Left renal pelvis (tissue), 4 donors: ENCODE results near the gene NKG7. TPM values are rescaled to one million over a fixed set of nuclear protein-coding genes. Genes with fewer than 3 reads are reported as not detected.
A peak's percentile ranks its signal among the peaks of the same experiment; 100 is the strongest.
"Not testable (repeated sequence)": the region's sequence is repeated elsewhere in the genome, so short reads cannot be mapped to it uniquely, and the experiment has no call there.

Experiments
- DNase-seq, 4 donors: peaks; one replicate each; pipeline ENCODE4 v3.0.0-alpha.2; 2013; ENCODE audit warnings: low read depth in 4 of 4, low spot score in 3 of 4
- polyA plus RNA-seq, 4 donors: library from polyadenylated mRNA; unstranded; fragments of 120-200 nt; gene quantifications; one replicate each; pipeline ENCODE4 v1.2.1, GENCODE V29; 2013; ENCODE audit not compliant: insufficient read length in 4 of 4

Gene NKG7, protein sequence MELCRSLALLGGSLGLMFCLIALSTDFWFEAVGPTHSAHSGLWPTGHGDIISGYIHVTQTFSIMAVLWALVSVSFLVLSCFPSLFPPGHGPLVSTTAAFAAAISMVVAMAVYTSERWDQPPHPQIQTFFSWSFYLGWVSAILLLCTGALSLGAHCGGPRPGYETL
- 1 to 10 TPM in 3 of 4 donors, under 1 TPM in 1; 0.86 to 3.4 (median 2.0) TPM for polyA plus RNA-seq

DNA sequence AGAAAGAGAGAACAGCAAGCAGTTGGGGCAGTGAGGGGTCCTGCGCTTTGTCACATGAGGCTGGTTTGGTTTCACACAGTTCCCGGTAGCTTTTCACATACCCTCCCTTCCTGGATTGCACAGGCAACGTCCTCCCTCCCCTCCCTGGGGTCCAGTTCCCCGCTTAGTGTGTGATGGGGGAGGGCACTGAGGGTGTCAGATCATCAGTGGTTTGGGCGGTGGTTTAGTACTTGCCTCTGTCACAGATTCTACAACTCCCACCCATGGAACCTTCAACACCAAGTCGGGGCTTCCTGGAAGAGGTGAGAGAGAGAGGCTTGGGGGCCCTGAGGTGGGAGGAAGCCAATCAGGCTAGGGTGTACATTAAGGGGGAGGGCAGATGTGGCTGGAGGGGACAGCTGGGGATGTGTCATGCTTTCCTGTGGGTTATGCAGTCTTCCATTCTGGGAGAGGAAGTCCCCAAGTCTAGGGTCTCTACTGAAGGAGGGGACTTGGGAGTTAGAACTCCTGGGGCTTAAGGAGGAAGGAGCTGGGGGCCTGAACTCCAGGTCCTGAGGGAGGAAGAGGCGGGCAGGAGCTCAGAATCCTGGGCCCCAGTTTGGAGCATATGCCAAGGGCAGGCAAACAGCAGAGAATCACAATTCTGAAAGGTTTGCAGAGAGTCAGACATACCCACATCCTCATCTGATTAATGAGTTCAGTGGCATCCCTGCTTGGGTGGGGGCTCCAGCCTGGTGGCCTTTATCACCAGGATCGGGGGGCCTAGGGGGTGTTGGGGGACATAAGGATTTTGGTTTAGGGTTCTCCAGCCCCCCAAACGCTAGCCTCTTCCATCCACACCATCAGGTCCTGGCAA lies at the start of gene NKG7:
NKG7 (minus strand) TSS at position 6 of the 856 bp plus-strand sequence. CDS start 119 bp downstream, outside the sequence.
- no peak for DNase-seq

DNA sequence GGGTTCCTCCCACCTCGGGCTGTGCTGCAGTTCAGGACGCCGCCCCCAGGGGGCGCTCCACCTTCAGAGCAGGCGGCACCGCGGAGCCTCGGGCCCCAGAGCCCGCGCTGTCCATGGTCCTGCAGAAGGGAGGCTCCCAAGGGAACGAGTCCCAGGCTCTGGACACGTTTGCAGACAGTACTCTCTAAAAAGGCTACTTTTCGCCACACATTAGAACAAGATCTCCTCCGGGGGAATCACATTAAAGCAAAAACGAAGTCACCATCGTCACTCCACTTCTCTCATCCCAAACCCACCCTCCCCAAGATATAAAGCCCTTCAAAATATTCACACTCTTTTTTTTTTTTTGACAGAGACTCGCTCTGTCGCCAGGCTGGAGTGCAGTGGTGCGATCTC lies 49.6 kb upstream of the NKG7 start:
- peak; percentile 38 to 71 (median 60) for DNase-seq

DNA sequence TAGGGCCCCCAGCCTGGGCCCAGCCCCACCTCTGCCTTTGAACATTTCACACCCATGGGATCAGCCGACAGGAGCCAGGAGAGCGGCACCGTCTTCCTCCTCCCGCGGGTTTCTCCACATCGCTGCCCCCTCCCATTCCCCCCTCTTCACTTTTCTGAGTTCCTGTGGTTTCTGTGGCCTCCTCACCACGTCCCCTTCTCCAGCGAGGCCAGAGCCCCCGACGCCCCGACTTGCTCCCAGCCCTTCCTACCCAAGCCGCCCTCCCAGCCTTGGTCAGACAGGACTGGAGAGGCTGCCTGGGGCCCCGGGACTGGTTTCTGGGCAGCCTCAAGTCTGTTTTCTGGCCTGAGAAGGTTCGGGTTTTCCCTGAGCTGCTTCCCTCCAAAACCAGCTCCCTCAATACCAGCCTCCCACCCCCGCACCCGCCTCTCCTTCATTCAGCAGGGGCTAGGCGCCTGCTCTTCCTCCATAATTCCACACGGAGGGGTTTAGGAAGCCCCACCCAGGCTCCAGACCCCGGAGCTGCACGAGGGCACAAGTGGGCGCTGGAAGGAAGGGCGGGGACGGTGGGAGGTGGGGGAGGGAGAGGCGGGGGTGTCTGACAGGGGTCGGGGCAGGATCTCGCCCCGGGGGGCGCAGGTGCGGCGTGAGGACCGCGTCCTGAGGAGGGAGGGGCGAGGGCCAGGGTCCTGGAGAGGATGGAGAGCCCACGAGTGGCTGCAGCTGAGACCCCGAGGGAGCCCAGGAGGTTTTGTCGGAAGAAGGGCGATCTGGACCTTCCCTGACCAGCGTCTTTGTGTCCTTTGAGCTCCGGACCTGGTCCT lies 49.0 kb upstream of the NKG7 start:
- no peak for DNase-seq

DNA sequence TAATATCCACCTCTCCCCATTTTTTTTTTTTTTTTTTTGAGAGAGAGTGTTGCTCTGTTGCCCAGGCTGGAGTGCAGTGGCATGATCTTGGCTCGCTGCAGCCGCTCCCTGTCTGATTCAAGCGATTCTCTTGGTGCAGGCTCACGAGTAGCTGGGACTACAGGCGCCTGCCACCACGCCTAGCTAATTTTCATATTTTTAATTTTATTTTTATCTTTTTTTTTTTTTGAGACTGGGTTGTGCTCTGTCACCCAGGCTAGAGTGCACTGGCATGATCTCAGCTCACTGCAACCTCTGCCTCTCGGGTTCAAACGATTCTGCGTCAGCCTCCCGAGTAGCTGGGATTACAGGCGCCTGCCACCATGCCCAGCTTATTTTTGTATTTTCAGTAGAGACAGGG lies 48.1 kb upstream of the NKG7 start:
- DNase-seq, result not testable (repeated sequence)

DNA sequence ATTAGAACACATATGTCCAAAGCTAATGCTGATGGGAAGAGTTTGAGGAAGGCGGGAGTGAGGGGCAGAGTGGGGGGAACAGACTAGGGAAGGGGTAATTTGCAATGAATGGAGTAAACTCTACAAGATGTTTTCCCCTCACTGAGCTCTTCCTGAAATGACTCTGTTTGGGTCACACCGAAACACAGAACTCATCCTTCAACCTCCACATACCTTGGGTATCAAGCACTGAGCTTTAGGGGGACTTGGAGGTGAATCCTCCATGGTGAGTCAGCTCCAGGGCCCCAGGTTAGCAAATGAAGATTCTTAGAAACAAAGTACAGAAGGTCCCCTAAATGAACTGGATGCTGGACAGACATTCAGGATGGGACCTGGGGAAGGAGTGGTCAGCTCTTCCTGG lies 46.3 kb upstream of the NKG7 start:
- no peak for DNase-seq

DNA sequence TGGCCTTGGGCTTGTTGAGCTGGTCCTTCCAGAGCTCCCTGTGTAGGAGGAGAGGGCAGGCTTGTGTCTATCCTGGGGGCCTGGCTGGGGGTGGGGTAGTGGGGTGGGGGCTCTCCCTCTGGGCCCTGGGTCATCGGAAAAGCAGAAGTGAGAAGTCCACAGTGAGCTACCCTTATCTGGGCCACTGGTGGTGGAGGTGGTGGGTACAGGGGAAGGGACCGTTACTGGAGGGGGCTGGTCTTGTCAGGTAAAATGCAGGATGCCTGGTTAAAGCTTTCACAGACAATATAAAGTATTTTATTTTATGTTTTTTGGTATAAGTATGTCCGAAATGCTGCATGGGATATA lies 45.3 kb upstream of the NKG7 start:
- no peak for DNase-seq

DNA sequence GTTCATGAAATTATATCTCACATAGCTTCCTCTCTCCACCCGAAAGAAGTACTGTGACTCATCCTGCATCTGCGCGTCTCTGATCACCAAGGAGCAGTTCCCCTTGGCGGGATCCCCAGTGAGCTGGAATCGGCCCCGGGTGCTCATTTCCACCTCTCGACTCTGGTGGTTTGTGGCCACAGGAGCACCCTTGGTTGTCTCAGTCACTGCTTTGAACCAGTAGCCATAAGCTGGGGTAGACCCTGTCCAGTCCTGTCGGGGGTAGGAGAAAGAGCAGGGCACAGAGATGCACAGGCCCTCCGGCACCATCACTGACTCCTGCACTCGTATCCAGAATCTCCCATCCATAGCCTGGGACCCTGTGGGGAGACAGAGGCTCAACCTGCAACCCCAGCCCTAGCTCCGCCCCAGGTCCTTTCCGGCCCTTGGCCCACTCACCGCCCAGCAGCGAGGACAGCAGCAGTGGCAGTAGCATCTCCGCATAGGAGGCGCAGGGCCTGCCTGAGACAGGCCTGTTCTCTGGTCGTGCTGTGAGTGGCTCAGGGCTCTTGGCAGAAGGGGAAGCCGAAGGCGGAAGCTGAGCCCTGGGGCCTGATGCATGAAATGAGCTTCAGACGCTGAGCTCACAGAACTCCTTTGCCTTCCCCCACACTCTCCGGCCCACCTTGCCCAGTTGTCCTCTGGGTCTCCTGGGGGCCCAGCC lies 44.8 kb upstream of the NKG7 start, which contains the start of gene SIGLEC10:
SIGLEC10 (minus strand) TSS at position 536 of the 703 bp plus-strand sequence; CDS start at position 475, 61 bp downstream.
- DNase-seq, result no peak

DNA sequence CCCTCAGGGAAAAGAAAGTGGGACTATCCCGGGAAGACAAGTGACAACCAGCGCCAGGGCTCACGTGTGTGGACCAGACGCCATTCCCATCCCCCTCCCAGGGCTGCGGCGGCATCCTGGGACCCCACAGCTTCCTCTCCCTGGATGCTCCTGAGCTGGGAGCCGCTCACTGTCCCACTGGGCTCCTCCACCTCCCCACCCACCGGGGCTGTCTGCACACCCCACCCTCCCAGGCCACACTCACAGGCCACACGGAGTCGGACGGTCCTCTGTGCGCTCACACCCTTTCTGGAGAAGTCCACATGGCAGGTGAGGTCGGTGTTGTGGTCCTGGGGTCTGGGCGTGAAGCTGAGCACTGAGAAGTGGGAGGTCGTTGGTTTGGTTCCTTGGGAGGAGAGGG lies 44.0 kb upstream of the NKG7 start:
- not testable (repeated sequence) for DNase-seq

DNA sequence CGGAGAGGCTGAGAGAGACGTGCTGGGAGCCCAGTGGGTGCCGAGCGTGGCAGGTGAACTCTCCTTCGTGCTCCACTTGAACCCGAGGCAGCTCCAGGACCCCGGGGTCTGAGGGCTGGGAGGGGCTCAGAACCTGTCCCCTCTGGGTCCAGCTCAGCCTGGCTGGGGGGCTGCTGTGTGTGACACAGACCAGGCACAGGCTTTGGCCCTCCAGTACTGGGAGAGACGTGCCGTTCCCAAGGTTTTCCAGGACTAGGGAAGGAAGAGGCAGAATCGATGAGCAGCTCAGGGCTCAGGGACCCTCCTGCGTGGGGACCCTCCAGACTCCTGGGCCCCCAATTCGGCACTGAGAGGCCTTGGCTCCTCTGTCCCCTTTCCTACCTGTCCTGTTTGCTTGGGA lies 42.7 kb upstream of the NKG7 start:
- DNase-seq, result no peak

DNA sequence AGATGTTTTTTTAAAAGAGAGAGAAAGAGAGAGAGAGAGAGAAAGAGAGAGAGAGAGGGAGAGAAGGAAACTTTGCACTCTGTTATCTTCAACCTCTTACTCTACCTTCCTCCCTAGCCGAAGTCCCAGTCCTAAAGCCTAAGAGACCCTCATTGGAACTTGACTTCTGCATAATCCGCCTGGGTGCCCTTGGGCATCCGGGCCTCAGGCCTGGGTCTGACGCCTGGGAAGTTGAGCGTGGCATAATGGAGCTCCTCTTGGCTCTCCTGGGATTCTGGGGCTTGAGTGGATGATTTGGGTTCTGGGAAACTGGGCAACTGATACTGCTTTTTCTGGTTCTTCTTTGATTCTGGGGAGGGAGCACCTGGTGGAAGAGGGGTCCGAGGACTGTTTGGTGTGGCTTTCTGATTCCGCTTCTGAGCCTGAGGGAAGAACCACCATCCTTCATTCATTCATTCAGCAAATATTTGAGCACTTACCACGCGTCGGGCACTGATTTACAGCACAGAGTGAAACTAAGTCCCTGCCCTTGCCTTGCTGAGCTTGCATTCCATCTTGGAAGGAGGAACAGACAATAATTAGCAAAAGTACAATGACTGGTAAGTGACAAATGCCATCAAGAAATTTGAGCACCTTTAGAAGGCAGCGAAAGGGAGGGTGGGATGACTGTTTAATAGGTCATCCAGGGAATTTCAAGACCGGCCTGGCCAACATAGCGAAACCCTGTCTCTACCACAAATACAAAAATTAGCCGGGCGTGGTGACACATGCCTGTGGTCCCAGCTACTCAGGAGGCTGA lies 38.7 kb upstream of the NKG7 start:
- DNase-seq, result no peak

DNA sequence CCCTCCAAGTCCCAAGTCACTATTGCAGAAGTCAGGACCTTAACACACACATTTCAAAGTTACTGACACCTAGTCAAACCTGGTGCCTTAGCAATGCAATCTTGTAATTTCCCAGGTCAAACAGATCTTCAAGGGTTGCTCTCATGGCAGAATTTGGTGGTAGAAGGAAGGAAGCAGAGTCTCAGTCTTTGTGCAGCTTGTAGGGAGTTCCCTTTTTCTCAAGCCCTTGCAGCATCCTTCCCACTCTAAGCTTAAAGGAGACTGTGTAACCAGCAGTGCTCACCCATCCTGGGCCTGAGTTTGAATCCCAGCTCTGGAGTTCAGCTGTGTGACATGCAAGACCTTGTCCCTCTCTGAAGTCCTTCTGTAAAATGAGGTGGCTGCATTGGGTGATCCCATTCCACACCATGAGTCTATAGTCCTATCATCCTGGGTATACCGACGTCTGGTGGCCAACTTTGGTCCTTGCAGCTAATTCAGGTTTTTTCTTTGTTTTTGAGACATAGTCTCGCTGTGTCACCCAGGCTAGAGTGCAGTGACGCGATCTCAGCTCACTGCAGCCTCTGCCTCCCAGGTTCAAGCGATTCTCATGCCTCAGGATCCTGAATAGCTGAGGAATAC lies 35.2 kb upstream of the NKG7 start:
- no peak for DNase-seq

DNA sequence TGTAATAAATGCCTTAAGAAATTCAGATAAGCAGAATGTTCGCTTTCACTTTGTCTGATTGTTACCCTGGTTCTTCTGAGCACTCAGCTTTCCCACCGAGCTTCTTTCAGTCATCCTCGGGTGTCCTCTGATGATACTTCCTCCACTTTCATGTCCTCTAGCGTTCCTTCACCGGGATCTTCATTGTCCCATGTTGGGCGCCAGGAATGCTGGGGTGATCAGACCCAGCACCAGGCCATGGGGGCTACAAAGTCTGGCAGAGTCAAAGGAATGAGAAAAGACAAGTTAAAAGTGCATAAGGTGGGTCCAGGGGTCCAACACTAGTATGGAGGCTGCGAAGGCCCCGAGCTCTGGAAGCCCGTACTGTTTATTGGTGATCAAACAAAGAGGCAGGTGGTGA lies 29.7 kb upstream of the NKG7 start:
- no peak for DNase-seq

DNA sequence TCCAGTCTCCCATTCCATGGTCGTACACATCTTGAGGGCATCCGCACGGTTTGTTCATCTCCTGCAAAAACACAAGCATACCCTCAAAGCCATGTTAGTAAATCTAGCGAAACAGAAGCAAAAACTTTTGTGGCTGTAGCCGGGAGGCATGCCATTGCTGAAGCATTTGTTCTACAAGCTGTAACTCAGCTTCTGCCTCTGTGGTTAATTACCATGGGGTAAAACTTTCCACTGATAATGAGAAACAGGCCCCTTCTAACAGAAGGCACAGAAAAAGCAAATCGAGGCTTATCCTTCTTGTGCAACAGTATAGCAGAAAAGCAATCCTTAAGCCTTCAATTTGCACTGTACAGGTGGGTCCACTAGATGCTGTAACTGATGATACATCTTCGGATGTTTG lies 27.5 kb upstream of the NKG7 start:
- not testable (repeated sequence) for DNase-seq

DNA sequence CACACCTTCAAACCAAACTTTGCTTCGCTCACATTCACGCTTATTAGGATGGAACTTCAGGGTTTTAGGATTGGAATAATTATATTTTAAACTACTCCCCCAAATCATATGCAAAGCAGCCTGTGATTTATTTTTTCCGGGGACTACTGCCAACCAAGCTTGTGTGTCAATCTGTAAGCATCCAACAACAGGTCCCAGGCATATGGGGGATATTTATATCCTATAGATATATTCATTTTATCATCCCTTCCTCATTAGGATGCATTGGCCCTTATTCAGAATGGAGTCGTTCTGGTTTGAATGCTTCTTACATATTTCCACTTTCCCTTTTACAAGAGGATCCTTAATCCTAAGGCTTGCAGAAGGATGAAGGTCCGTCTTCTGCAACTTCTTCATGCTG lies 26.8 kb upstream of the NKG7 start:
- no peak for DNase-seq

DNA sequence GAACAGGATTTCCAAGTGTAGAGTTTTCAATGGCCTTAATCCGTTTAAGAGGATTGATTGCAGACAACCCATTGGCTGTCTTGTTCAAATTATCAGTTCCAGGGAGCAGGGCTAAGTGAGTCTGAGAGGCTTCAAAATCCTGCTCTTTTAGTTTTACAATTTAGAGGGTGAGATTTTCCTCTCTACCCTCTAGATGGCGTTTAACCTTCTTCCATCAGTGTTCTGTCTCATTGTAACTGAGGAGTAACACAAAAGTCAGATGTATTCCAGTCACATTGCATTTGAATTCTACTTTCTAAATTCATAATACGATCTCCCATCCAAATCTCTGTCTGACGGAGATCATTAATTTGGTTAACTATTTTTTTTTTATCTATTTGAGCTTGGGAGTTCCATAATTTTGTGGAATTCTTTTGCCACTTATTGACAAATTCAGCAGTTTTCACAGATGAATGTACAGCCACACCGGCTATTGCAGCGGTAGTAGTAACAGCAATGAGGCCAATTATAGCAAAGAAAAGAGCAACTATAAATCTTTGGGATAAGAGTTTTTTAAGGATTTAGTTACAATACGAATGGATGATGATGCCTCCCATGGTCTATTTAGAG lies 25.7 kb upstream of the NKG7 start:
- DNase-seq, result no peak

DNA sequence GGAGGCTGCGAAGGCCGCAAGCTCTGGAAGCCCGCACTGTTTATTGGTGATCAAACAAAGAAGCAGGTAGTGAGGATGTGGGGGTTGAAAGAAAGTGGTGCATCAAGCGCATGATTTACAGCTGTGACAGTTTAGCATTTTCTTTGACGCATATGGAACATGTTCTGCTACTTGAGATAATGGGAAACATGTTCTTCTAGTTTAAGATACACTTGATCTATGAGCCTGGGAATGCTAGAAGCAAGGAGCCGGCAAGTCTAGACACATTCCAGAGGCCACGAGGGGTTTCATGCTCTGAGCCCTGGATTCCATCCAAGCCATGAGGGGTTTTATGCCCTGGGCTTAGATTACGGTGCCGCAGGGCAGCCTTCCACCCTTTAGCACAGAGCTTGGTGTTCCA lies 25.0 kb upstream of the NKG7 start:
- not testable (repeated sequence) for DNase-seq

DNA sequence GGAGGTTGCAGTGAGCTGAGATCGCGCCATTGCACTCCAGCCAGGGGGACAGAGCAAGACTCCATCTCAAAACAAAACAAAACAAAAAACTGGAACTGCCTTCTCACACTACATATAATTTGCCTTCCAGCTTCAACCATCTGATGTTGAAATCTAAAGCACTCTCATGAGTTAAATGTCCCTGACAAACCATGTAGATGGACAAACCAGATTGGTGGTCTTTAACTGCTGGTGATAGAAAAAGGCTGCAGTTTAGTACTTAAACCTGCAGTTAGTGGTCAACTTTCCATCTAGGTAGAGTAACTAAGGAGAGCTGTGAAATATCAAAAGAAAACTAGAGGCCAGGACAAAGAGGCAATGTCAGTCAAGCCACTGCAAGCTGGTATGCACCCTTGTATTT lies 23.7 kb upstream of the NKG7 start:
- DNase-seq, result no peak

DNA sequence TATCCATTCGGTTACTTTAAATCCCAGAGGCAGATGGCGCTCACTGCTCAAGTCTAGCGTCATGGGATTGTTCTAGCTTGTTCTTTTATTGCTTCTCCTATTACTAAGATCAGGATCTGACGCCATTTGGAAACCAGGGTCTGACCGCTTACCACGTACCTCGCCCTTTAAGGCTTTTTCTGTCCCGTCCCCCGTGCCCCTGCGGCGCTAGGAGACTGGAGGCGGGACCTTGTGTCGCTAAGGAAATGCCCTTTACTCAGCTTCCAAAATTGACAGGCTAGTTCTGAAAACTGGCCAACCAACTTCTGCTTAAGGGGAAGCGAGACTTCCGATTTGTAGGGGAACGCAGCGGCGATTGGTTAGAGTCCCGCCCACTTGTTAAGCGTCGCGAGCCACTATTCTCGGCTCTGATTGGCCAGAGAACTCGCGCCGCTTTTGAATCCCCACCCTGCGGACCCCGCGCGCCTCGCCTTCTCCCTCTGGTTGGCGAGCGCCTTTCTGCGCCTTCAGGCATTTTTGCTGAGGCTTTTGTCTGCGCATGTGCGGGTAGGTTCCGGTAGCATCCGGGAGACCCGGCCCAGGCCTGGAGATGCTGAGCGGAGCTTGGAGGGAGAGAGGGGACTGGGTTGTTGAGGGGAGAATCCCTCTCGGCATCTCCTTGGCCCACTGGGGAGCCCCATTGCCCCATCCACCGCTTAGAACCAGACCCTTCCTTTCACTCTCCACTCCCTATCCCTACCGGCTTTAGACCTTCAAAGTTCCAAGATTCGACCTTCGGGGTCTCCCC lies 21.8 kb upstream of the NKG7 start:
- DNase-seq, result peak; percentile 88 to 97 (median 94)
